GM18502 (cell line): ENCODE measurements around the gene TSPAN11.

ENCODE experiments used
- ATAC-seq: cut with Tn5 transposase; IDR thresholded peaks from one replicate; pipeline ENCODE4 v1.9.1; 2021; ENCODE audit warnings: mild to moderate bottlenecking; ENCODE audit not compliant: unreplicated experiment, poor library complexity

Gene TSPAN11

GRCh38 chr12:30909349-30910037, 17.1 kb upstream of the TSPAN11 start:
- no peak for ATAC-seq

GRCh38 chr12:30910038-30910350, 16.6 kb upstream of the TSPAN11 start:
- no peak for ATAC-seq

- ATAC-seq = no peak
These were observed 15.3 kb upstream of the TSPAN11 start for GRCh38 chr12:30911207-30911606.

GRCh38 chr12:30913323-30913722, 13.2 kb upstream of the TSPAN11 start:
- no peak for ATAC-seq

- no peak for ATAC-seq
These were observed 11.5 kb upstream of the TSPAN11 start for GRCh38 chr12:30914986-30915591.

- ATAC-seq = no peak
These were observed 3.5 kb upstream of the TSPAN11 start for GRCh38 chr12:30923057-30923456.

- ATAC-seq = no peak
These were observed 823 bp upstream of the TSPAN11 start for GRCh38 chr12:30925607-30926242.

- no peak for ATAC-seq
These were observed 669 bp downstream of the TSPAN11 start for GRCh38 chr12:30927222-30927611.

GRCh38 chr12:30928356-30929244, 2.1 kb downstream of the TSPAN11 start:
- no peak for ATAC-seq

GRCh38 chr12:30930238-30930637, 3.7 kb downstream of the TSPAN11 start:
- ATAC-seq = no peak

GRCh38 chr12:30930641-30931040, 4.1 kb downstream of the TSPAN11 start:
- no peak for ATAC-seq

- ATAC-seq = no peak
These were observed 6.3 kb downstream of the TSPAN11 start for GRCh38 chr12:30932881-30933280.

GRCh38 chr12:30934811-30935210, 8.3 kb downstream of the TSPAN11 start:
- no peak for ATAC-seq

- no peak for ATAC-seq
These were observed 9.5 kb downstream of the TSPAN11 start for GRCh38 chr12:30936036-30936435.

- ATAC-seq = no peak
These were observed 12.7 kb downstream of the TSPAN11 start for GRCh38 chr12:30939234-30939633.

- ATAC-seq = no peak
These were observed 15.9 kb downstream of the TSPAN11 start for GRCh38 chr12:30942486-30942885.

- ATAC-seq = no peak
These were observed 16.4 kb downstream of the TSPAN11 start for GRCh38 chr12:30942936-30943335.

- ATAC-seq = no peak
These were observed 19.1 kb downstream of the TSPAN11 start for GRCh38 chr12:30945443-30946164.

GRCh38 chr12:30952015-30952414, 25.5 kb downstream of the TSPAN11 start:
- ATAC-seq = no peak

GRCh38 chr12:30953257-30953656, 26.7 kb downstream of the TSPAN11 start:
- no peak for ATAC-seq
